Measurements from ENCODE around the gene AMELX.

AMELX gene

GRCh38 chrX:11311706-11312105 lies 18.5 kb downstream of the AMELX start:
- no peak for DNase-seq

- no peak for DNase-seq
Measured at GRCh38 chrX:11319806-11320520, 26.8 kb downstream of the AMELX start.

GRCh38 chrX:11321986-11322385 lies 28.8 kb downstream of the AMELX start:
- no peak for DNase-seq

GRCh38 chrX:11328134-11328533 lies 34.9 kb downstream of the AMELX start:
- DNase-seq: no peak

- DNase-seq: no peak
Measured at GRCh38 chrX:11329021-11329420, 35.8 kb downstream of the AMELX start.

GRCh38 chrX:11331788-11332187 lies 38.6 kb downstream of the AMELX start:
- DNase-seq: no peak

GRCh38 chrX:11334165-11334564 lies 41.0 kb downstream of the AMELX start:
- DNase-seq: no peak

GRCh38 chrX:11336201-11336600 lies 43.0 kb downstream of the AMELX start:
- no peak for DNase-seq

- no peak for DNase-seq
Measured at GRCh38 chrX:11337292-11338009, 44.2 kb downstream of the AMELX start.

GRCh38 chrX:11341274-11342201 lies 48.3 kb downstream of the AMELX start:
- no peak for DNase-seq

- DNase-seq: no peak
Measured at GRCh38 chrX:11342673-11343072, 49.5 kb downstream of the AMELX start.

- no peak for DNase-seq
Measured at GRCh38 chrX:11346121-11346682, 53.0 kb downstream of the AMELX start.

GRCh38 chrX:11347300-11347699 lies 54.1 kb downstream of the AMELX start:
- no peak for DNase-seq

GRCh38 chrX:11349020-11349419 lies 55.8 kb downstream of the AMELX start:
- DNase-seq: no peak

- DNase-seq: no peak
Measured at GRCh38 chrX:11349661-11350337, 56.6 kb downstream of the AMELX start.
